Measurements from ENCODE around the gene P2RX5. TPM values are rescaled to one million over a fixed set of nuclear protein-coding genes. Genes with fewer than 3 reads are reported as not detected.

The P2RX5 gene
- total RNA-seq, 1 experiment from 2014 or later, result 14.9 TPM

- POLR2A ChIA-PET, result no interaction called here
- no peaks in the 10 kb centered on the region for H3K9me3 ChIP-seq (ENCODE audit: control insufficient read depth, insufficient read depth, low read depth, low read length)
- no peak overlapping the region for H3K27ac ChIP-seq (ENCODE audit: low read length)
- no peaks in the 10 kb centered on the region for H3K27me3 ChIP-seq (ENCODE audit: control insufficient read depth, insufficient read depth, low read length)
- CTCF ChIA-PET, result no interaction called here
- H3K4me1 ChIP-seq (ENCODE audit: control insufficient read depth, insufficient read depth, low read length), result peaks cover 4% of the 10 kb centered on the region
- TF ChIP-seq REST (IDR thresholded peaks at IDR 0.05; ENCODE audit: insufficient read depth in 1 of 2, low read depth in 2 of 2, low read length in 1 of 2) (no peak), SIN3A (IDR thresholded peaks at IDR 0.05; ENCODE audit: borderline replicate concordance, insufficient read depth, low read depth, low read length) (no peak), TCF7L2 (IDR thresholded peaks at IDR 0.05; ENCODE audit: low read depth, low read length) (no peak), POLR2AphosphoS5 (IDR thresholded peaks at IDR 0.05; ENCODE audit: low read depth, low read length) (no peak), CTCF (IDR thresholded peaks at IDR 0.05) (no peak)
- intact Hi-C loops (cut with micrococcal nuclease; ENCODE audit: unreplicated experiment) (no loop called here), in situ Hi-C loops (cut with HindIII; ENCODE audit: low pct_unique_long_range_greater_than_20kb, low sequenced_read_pairs) (no loop called here)
- no peaks in the 10 kb centered on the region for H3K36me3 ChIP-seq (ENCODE audit: control insufficient read depth, insufficient read depth, low read length)
- H3K4me3 ChIP-seq (ENCODE audit: low read depth in 2 of 2, low read length in 2 of 2), result no peak overlapping the region
- no TSS peak for BruUV-seq (replicated peaks)
- DNase-seq (ENCODE audit: low read depth, low spot score), result no peak
- ATAC-seq, result no peak
Measured at GRCh38 chr17:3698139-3698538, 2.2 kb upstream of the P2RX5 start.

- Histone ChIP-seq H3K9me3 (ENCODE audit: control insufficient read depth, insufficient read depth, low read depth, low read length) (no peaks in the 10 kb centered on the region), H3K27ac (ENCODE audit: low read length) (no peak overlapping the region), H3K4me1 (ENCODE audit: control insufficient read depth, insufficient read depth, low read length) (peaks cover 4% of the 10 kb centered on the region), H3K36me3 (ENCODE audit: control insufficient read depth, insufficient read depth, low read length) (no peaks in the 10 kb centered on the region), H3K27me3 (ENCODE audit: control insufficient read depth, insufficient read depth, low read length) (no peaks in the 10 kb centered on the region), H3K4me3 (ENCODE audit: low read depth in 2 of 2, low read length in 2 of 2) (no peak overlapping the region)
- CTCF ChIA-PET, result interaction anchor here (0.6 kb wide), 1 partner anchor 237 kb away, joined by 5 read pairs; no protein-coding TSS in a partner anchor
- TF ChIP-seq CTCF (IDR thresholded peaks at IDR 0.05) (no peak), TCF7L2 (IDR thresholded peaks at IDR 0.05; ENCODE audit: low read depth, low read length) (no peak), POLR2AphosphoS5 (IDR thresholded peaks at IDR 0.05; ENCODE audit: low read depth, low read length) (no peak), SIN3A (IDR thresholded peaks at IDR 0.05; ENCODE audit: borderline replicate concordance, insufficient read depth, low read depth, low read length) (no peak), REST (IDR thresholded peaks at IDR 0.05; ENCODE audit: insufficient read depth in 1 of 2, low read depth in 2 of 2, low read length in 1 of 2) (no peak)
- in situ Hi-C loops (cut with HindIII; ENCODE audit: low pct_unique_long_range_greater_than_20kb, low sequenced_read_pairs) (no loop called here), intact Hi-C loops (cut with micrococcal nuclease; ENCODE audit: unreplicated experiment) (no loop called here)
- ATAC-seq (no peak), DNase-seq (ENCODE audit: low read depth, low spot score) (no peak)
- POLR2A ChIA-PET, result no interaction called here
- BruUV-seq (replicated peaks), result no TSS peak
Measured at GRCh38 chr17:3697103-3697476, 1.1 kb upstream of the P2RX5 start.

Data from Panc1 (cell line).